OCI-LY7 (cell line): ENCODE measurements around the gene CHST5.

Experiments used
- CTCF ChIP-seq: fragments of 200-600 bp; sonication (generic); conservative IDR thresholded peaks from 2 replicates; pipeline ENCODE4 v1.5.1; 2014; ENCODE audit warnings: mild to moderate bottlenecking, antibody characterized with exemption, low read length, moderate library complexity, mixed read lengths
- EZH2phosphoT487 ChIP-seq: fragments of 200-600 bp; sonication (generic); IDR thresholded peaks from 2 replicates; pipeline ENCODE4 v1.6.1; 2018; ENCODE audit warnings: low read depth, borderline replicate concordance, mild to moderate bottlenecking, mixed run types, antibody characterized with exemption, low read length, moderate library complexity, mixed read lengths

- TF ChIP-seq CTCF: no peak
- TF ChIP-seq EZH2phosphoT487: no peak
These were observed 42.8 kb upstream of the CHST5 start for GRCh38 chr16:75578725-75579124.
